Frontal cortex (tissue), 4 donors: ENCODE measurements around the gene RTKN2. TPM values are rescaled to one million over a fixed set of nuclear protein-coding genes. Genes with fewer than 3 reads are reported as not detected.

Experiments used
- DNase-seq, 2 donors: peaks; one replicate each; pipeline ENCODE4 v3.0.0; 2012; ENCODE audit warnings: low spot score in 2 of 2
- FAIRE-seq: peaks from 2 replicates; lab custom pipeline; 2012; peaks lifted over from hg19 to GRCh38; lab: Jason Lieb, UNC
- total RNA-seq: library from RNA; depleted of rRNA; stranded (reverse); fragments of >200 nt; gene quantifications from one replicate; pipeline ENCODE4 v1.2.3, GENCODE V29; 2014
- donor health status: control.
- donor health status: control.
- donor health status: control.

RTKN2 gene
- total RNA-seq, 1 donor from 2014 or later, result 4.5 TPM

DNA sequence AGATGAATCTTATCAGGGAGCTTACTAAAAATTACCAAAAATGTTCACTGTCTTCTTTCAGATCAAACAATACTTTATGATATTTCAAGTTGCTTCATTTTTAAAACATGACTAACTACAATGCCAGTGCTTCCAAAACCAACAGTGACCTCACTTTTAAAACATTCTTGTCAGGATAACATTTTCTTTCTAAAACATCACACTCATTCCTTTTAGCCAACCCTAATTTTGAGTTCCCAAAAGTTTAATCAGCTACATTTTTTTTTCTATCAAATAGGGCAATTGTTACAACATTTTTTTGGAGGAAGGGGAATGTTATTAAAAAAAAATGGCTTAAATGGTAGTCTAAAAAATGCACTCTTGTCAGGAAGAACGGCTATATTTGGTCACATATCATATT lies 37.3 kb downstream of the RTKN2 start:
- FAIRE-seq, result no peak
- no peak for DNase-seq

GRCh38 chr10:62230344-62231121 lies 38.1 kb downstream of the RTKN2 start:
- peak; percentile 21 for FAIRE-seq
- DNase-seq, result no peak

DNA sequence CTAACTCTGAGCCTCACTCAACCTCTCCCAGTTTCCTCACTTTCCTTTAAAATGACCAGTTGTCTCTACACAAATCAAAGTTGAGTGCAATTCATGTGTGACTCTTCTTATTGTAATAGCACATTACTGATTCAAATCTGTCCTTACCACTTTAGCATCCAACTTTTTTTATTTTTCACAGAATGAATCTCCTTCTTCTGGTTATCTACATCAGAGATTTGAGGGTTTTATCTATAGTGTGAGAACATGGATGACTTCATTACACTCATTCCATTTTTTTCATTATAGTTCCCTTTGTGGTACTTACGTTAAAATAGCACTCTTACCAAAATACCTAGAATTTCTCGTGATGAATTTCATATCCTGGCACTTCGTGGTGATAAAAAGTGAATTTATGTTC lies 43.3 kb downstream of the RTKN2 start:
- no peak for DNase-seq
- no peak for FAIRE-seq

- no peak for DNase-seq
- FAIRE-seq, result no peak
Observed at GRCh38 chr10:62224606-62225005, 44.0 kb downstream of the RTKN2 start.

DNA sequence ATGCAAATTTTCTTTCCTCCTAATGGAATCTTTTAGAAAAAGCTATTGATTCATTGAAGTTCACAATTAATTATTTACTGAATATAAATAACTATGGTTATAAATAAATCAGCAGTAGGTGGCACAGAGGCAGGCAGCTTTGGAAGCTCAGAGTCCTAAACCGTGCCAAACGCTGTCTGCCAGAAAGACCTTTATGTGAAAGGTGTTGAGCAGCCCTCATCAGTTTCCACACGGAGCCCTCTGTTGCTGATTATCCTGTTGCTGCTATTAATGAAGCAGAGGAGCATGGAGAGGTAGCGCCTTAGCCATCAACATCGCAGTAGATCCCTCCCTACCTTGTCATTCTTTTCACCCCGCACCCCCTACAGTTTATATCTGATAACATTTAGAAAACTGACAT lies 51.0 kb downstream of the RTKN2 start:
- no peak for FAIRE-seq
- DNase-seq, result no peak

DNA sequence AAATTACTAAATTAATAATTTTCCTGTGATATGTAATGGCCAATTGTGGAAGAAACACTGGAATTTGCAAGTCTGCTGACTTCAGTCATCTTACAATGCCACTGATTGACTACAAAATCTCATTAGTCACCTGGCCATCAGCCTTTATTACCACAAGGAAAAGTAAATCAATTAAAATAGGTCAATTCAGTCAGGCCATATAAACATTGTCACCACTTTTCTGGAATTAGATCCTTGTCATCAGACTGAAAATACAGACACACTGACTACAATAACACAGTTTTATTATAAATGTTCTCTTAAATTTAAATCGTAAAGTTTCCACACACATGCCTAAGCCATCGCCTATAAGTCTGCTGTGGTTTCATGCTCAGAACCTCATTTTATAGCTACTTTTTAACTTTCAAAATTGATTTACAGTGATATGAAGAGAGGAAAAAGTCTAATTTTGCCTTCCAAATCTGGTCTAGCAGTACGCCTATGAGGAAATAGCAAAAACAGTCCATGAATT lies 54.2 kb downstream of the RTKN2 start:
- FAIRE-seq, result no peak
- no peak for DNase-seq

DNA sequence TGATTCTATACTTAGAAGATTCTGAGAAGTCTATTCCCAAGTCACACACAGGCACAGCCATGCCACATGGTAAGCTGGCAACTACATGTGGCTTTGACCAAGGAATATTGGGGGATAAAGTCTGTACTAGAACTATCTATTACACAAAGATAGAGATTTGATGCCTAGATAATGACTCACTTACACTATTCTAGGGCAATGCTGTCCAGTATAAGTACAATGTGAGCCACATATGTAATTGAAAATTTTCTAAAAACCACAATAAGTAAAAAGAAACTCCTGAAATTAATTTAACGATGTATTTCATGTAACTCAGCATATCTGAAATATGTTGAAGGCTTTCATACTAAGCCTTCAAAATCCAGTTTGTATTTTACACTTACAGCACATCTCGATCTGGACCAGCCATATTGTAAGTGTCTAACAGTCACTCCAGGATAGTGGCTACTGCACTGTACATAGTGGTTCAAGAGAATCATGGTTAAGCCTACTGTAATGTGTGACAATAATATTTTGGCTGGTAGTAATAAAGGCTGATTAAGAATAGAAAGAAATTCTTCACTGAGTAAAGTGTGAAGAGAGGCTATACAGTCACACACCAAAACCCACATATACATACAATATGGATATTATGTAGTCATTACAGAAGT lies 62.8 kb downstream of the RTKN2 start:
- no peak for FAIRE-seq
- DNase-seq, result no peak

GRCh38 chr10:62199584-62199983 lies 69.1 kb downstream of the RTKN2 start:
- FAIRE-seq, result no peak
- DNase-seq, result no peak

DNA sequence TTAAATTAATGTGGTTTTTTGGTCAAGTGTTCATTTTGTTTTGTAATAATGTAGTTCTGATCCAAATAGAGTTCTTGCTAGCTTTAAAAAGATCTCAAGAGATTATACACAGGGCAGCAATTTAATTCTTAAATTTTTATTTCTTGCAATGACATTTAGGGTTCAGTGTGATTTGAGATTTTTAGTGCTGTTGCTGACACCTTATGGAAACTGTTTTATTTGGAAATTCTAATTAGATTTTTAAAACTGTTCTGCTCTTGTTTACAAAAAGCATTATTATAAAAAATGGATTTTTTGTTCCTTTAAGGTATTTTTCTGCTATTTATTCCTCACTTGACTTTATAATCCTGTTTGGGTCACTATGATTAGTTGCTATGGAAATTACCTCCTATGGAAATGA lies 72.1 kb downstream of the RTKN2 start:
- FAIRE-seq, result peak; percentile 37
- DNase-seq, result no peak

DNA sequence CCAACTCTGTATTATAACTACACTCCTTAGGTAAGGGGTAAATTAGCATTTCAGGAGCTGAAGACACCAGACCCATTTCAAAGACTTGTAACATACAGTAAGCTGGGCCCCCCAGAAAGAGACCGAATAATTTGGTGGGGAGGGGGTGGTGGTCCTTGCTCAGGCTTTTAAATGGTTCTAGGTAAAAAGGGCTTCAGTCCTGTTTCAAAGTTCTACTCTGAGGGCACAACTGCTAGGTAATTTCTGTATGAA lies 73.0 kb downstream of the RTKN2 start:
- FAIRE-seq (no peak), DNase-seq (no peak)

GRCh38 chr10:62194924-62195674 lies 73.5 kb downstream of the RTKN2 start:
- no peak for FAIRE-seq
- DNase-seq, result no peak

DNA sequence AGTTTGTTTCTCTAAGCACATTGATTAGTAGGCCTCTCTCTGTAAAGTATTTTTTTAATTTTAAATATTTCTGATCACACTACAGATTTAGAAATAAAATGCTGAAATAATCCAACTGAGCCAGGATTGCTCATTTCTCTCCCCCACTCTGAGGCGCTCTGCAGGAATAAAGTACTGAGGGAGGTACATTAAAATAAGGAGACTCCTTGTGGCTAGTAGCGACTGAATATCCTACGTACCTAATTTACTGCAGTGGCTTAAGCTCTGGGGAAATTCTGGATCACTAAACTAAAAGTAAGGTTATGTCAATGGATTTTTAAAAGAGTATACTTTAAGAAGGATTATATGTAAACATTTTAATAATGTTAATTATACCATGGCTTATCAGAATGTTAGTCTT lies 75.2 kb downstream of the RTKN2 start:
- FAIRE-seq, result no peak
- DNase-seq, result no peak

DNA sequence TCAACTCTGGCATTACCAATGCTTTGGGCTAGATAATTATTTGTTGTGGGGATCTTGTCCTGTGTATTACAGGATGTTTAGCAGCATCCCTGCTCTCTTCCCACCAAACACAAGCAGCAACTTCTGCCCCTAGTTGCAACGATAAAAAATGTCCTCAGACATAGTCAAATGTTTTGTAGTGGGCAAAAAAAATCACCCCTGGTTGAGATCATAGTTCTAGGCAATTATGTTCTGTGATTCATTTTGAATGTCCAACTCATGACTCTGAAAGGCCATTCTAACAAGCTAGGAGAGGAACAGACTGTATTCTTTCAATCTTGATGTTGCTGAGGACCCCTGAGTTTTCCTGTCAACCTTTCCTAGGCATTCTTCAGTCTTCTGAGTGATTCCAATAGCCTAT lies 79.5 kb downstream of the RTKN2 start:
- FAIRE-seq (no peak), DNase-seq (no peak)

DNA sequence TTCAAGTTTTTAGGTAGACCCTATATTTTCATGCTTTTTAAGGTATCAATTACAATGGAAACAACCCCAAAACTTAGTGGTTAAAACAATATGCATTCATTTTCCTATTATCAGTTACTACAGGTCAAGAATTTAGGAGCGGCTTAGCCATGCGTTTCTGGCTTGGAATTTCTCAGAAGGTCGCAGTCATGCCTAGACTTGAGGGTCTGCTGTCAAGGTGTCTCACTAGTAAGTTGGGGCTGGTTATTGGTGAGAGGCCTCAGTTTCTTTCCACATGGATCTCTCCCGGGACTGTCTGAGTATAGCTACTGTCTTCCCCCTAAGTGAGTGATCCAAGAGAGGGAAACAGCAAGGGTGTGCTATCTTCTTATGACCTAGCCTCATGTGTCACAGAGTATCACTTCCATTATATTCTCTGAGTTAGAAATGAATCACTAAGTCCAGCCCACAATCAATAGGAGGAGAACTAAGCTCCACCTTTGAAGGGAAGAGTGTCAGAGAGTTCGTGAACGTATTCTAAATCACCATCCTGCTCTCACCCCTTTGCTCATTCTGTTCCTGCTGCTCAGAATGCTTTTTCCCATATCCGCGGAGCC lies 80.5 kb downstream of the RTKN2 start:
- DNase-seq (no peak), FAIRE-seq (no peak)

DNA sequence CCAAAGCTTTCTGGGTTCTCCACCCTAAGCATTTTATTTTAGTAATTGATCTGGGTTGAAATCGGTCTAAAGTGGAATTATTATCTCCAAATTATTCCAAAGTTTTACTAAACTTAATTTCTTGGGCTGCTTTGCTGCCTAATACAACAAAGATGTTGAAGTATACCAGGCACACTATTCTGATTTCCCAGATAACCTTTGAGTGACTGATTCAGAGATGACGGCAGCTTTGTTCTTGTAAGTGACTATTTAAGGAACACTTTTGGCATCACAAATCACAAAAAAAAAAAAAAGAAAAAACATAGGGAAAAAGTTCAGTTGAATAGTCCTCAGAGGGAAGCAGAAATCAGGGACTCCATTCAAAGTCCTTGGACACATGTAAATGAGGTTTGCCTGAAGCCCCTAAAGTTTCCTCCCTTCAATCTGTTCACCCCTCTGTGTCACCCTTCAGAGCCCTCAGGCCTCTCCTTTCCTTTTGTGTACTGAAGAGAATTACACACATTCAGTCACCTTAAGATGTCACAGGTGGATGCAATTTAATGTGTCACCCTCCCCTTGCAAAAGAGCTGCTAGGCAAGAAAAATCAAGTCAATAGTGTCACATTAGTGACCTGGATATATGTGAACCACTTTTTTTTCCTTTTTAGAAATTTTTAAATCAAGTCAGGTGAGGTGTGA lies 81.5 kb downstream of the RTKN2 start:
- FAIRE-seq, result no peak
- no peak for DNase-seq

DNA sequence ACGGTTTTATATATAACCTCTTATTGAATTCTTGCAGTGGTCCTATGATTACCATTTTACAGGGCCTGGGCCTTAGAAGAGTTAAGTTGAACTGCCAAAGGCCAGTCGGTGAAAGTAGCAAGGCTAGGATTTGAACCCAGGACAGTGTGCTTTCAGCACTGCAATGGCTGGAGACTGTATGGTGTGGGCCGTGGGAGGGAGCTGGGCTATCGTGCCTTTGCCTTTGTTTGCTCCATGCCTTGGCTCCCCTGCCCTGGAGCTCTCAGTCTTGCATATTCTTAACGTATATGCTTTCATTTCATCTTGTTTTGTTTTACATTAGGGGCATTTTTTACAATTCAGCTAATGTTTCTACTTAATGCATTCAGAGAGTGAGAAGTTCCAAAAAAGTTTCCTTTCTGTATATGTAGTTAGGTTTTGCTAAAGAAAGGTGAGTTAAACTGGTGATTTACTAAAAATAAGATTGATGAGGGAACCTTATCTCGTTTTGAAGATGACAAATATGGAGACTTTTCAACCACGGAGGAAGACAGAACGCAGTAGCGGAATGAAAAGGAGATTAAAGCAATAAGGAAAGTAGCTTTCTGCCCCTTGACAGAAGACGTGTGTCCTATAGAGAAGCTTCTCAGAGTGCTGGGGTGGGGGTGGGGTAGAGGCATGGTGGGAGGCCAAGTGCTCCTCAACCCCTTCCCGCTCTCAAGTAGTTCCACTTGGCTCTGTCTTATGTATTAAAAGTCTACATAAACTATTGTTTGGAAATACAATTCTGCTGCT lies 82.5 kb downstream of the RTKN2 start:
- DNase-seq, result no peak
- no peak for FAIRE-seq

DNA sequence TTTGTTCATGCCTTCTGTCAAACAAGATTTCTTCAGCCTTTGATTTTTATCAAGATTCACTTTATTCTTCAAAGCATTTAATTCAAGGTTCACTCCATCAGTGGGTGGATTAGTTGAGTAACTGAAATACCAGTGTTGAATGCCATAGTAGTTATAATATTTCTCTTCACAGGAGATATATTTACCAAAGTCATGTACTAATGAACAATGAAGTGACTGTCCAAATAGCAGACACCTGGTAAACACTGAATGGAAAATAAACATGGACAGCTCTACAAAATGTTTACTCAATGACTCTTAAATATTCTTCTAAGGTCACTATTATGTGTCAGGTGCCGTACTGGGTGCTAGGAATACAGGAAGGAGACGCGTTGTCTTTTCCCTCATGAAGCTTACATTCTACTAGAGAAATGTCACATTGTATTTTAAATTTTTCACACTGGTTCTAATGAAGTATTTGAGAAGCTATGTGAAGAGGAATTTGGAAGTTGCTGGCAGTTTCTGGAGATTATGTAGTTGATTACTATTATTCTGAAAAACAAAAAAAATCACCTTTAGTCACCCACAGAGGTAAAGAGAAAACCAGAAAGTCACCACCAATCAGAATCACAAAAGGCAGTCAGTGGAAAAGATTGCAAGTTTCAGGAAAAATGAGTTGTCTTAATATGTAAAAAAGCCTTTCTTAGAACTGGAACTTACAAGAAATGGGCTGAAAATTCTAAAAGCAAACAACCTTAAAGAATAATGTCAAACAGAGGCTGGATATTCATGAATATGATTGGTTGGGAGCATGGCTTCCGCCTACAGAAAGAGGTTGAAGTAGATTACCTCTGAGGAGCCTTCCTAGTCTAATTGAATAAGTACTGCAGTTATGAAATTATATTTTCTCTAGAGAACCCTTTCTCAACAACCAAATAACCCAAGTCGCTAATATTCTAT lies 84.5 kb downstream of the RTKN2 start:
- no peak for FAIRE-seq
- no peak for DNase-seq

DNA sequence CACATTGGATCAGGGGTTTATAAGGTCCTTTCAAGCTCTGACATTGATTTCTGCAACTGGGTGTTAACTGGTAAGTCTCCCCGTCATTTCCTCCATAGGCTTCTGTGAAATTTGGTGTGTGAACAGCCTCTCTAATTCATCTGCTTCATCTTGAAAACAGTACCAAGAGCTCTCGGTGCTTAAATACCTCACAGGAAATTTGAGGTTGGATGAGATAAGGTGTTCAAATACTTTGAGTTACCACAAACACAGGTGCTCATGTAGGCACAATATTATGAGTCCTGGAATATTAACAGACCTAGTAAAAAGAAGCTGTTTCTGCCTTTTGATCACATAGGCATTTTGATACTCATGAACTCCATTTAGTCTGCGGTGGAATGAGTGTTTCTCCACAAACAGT lies 85.2 kb downstream of the RTKN2 start:
- DNase-seq, result no peak
- FAIRE-seq, result no peak
